Measurements from ENCODE around the gene SLC35E2B. TPM values are rescaled to one million over a fixed set of nuclear protein-coding genes. Genes with fewer than 3 reads are reported as not detected.
"Not testable (repeated sequence)": the region's sequence is repeated elsewhere in the genome, so short reads cannot be mapped to it uniquely, and the experiment has no call there.

SLC35E2B gene
- total and polyA plus RNA-seq, 7 donors, result 9.2 to 23.9 (median 13.1) TPM

DNA sequence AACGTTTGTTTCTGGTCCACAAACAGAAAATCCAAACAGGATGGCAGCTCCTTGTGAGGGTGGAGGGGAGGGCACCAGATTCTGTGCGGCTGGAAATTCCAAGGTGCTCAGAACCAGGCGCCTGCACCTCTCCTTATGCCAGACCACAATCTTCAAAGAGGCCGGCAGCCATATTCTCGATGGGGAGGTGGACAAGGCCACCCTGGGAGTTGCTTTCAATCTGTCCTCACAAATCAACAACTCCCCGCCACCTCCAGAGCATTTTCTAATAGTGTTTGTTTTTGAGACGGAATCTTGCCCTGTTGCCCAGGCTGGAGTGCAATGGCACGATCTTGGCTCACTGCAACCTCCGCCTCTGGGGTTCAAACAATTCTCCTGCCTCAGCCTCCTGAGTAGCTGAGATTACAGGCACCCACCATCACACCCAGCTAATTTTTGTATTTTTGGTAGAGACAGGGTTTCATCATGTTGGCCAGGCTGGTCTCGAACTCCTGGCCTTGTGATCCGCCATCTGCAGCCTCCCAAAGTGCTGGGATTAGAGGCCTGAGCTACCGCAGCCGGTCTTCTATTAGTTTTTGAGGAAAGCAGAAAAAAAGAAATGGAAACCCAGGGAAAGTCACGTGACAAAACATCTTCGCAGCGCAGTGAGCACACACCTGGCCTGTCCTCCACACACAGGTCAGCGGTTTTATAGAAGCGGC is 36.7 kb upstream of the SLC35E2B start:
- H3K27me3 ChIP-seq (ENCODE audit: insufficient read depth in 3 of 3, low read length in 2 of 3); H3K9me3 ChIP-seq; H3K27ac ChIP-seq; ATAC-seq; DNase-seq; H3K4me1 ChIP-seq; H3K4me3 ChIP-seq: not testable (repeated sequence)
- WGBS, 3 donors, result 87 to 94% (median 90%) methylated on average over 9 to 17 of the region's 18 CpGs
- intact Hi-C loops (cut with DNase I), result loop anchor here in 1 of 2 donors (1.0 kb wide), 1 partner anchor 64 kb away; no protein-coding TSS in a partner anchor
- peaks cover 0 to 40% of the 10 kb centered on the region in 2 donors for H3K36me3 ChIP-seq (ENCODE audit: insufficient read depth in 1 of 2, low read depth in 1 of 2)

DNA sequence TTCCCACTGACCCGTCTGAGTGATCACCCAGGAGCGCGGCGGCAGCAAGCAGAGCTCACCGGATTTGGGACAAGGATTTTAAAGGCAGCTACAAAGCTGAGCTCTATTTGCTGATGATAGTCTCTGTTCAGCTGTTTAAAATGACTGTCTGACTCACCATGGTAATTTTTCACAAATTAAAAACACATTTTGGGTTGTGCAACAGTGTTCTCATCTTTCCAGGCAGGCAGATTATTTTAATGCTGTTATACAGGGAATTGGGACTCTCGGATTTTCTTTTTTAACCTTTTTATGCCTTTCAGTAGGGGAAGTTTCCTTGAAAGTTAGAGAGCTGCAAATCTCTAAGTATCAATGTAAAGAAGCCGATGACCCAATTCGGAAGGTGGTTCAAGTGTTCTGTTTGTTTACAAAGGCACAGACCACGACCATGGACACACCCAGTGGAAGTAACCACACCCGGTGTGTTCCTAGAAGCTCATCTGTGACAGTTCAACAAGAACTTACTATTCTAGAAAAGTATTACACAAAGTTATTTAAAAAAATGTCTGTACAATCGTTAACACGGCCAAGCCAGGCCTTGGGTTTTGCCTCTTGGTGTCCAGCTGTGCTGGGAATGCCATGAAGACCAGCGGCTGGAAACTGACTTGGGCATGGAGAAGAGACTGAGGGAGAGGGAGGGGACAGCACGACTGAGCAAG is 35.9 kb upstream of the SLC35E2B start:
- peak in 1 of 4 donors; percentile 38 for ATAC-seq
- Histone ChIP-seq H3K27ac (peak overlapping the region; percentile 62), H3K36me3 (ENCODE audit: insufficient read depth in 1 of 2, low read depth in 1 of 2) (peaks cover 0 to 32% of the 10 kb centered on the region in 2 donors)
- H3K27me3 ChIP-seq (ENCODE audit: insufficient read depth in 3 of 3, low read length in 2 of 3); H3K4me1 ChIP-seq; H3K9me3 ChIP-seq; H3K4me3 ChIP-seq; DNase-seq: not testable (repeated sequence)
- WGBS, 3 donors, result 43 to 67% (median 47%) methylated on average over 7 to 14 of the region's 14 CpGs
- intact Hi-C loops (cut with DNase I), result loop anchor here in 1 of 2 donors (1.0 kb wide), 1 partner anchor 63 kb away; no protein-coding TSS in a partner anchor

DNA sequence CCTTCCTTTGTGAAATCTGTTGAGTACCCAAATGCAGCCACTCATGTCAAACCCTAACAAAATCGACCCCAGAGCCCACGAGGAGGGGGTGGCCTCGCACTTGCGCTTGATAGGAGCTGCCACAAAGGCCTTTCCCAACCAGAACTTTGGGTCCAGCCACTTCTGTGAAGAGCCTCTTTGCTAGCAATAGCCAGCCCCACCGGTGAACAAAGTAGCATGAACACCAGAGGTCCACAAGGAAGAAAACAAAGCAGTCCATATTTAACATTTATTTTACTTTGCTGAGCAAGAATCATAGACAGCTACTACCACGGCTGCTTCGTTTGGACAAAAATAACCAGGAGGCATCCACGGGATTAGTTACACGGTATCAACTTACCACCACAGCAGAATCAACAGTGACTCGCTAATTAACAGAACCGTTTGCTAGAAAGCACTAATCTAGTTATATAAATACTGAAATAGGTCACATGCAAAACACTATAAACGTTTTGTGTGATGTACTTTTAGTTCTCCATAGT is 34.6 kb upstream of the SLC35E2B start:
- Histone ChIP-seq H3K36me3 (ENCODE audit: insufficient read depth in 1 of 2, low read depth in 1 of 2) (peaks cover 0 to 19% of the 10 kb centered on the region in 2 donors), H3K27ac (peak overlapping the region; percentile 76)
- 24 to 44% (median 44%) methylated on average over 6 to 11 of the region's 12 CpGs for WGBS, 3 donors
- H3K9me3 ChIP-seq; H3K4me3 ChIP-seq; intact Hi-C loops (cut with DNase I); H3K4me1 ChIP-seq; H3K27me3 ChIP-seq (ENCODE audit: insufficient read depth in 3 of 3, low read length in 2 of 3); DNase-seq: not testable (repeated sequence)
- ATAC-seq, result peak in 2 of 4 donors; percentile 55 to 59

- ATAC-seq; DNase-seq; H3K27me3 ChIP-seq (ENCODE audit: insufficient read depth in 3 of 3, low read length in 2 of 3); H3K9me3 ChIP-seq; intact Hi-C loops (cut with DNase I); H3K4me3 ChIP-seq: not testable (repeated sequence)
- peak overlapping the region; percentile 76 for H3K27ac ChIP-seq
- H3K4me1 ChIP-seq, result peaks cover 12% of the 10 kb centered on the region
- peaks cover 0 to 18% of the 10 kb centered on the region in 2 donors for H3K36me3 ChIP-seq (ENCODE audit: insufficient read depth in 1 of 2, low read depth in 1 of 2)
- 94 to 97% (median 94%) methylated on average over 15 to 17 of the region's 17 CpGs for WGBS, 3 donors
Measured at GRCh38 chr1:1726088-1726487, 33.5 kb upstream of the SLC35E2B start.

DNA sequence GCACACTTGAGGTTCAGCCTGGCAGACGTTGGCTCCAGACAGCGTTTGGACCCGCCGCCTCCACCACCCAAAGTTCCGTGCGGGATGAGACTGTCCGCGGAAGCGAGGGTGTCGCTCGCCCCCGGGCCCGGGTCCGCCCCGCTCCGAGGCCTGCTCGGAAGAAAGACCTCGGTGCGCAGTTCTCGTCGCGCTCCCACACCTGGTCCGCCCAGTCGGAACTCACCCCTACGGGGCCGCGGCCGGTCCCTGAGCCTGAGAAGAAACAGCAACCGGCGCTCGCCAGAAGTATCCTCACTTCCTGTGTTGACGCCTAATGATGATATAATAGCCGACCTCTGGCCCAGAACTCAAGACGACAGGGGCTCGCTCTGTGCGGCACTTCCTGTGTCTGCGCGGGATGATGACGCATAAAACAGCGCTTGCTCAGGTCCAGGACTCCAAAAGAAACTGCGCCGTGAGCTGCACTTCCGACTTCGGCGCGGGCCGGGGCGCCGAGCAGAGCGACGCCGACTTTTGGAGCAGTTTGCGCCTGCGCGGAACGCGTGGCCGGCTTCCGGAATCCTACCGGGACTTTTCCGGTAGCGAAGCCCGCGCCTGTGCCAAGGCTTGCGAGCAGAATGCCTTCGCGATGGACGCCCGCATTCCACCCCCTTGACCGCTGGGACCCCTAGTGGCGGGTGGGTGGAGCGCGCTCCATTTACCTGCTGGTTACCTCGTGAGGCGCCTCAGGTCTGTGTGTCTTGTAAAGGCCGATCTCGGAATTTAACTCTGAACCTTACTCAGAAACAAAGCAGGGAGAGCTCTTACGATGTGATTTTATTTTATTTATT is 31.7 kb upstream of the SLC35E2B start, which contains the start of gene CDK11A:
TSS of gene CDK11A (minus strand) at position 323 of the 830 bp plus-strand sequence. CDS start 1,539 bp downstream, outside the sequence.
- Histone ChIP-seq H3K4me1 (peaks cover 12% of the 10 kb centered on the region), H3K36me3 (ENCODE audit: insufficient read depth in 1 of 2, low read depth in 1 of 2) (peaks cover 0 to 26% of the 10 kb centered on the region in 2 donors), H3K4me3 (peak within 1 kb of the TSS; percentile 75), H3K27ac (peak within 1 kb of the TSS; percentile 93)
- ATAC-seq (peak; percentile 90 to 94 (median 92)), DNase-seq (peak; percentile 99 to 100)
- H3K9me3 ChIP-seq; intact Hi-C loops (cut with DNase I); H3K27me3 ChIP-seq (ENCODE audit: insufficient read depth in 3 of 3, low read length in 2 of 3): not testable (repeated sequence)
- WGBS, 3 donors, result 0 to 1% (median 1%) methylated on average over 12 to 59 of the region's 78 CpGs
- TF ChIP-seq, protein P1, sequence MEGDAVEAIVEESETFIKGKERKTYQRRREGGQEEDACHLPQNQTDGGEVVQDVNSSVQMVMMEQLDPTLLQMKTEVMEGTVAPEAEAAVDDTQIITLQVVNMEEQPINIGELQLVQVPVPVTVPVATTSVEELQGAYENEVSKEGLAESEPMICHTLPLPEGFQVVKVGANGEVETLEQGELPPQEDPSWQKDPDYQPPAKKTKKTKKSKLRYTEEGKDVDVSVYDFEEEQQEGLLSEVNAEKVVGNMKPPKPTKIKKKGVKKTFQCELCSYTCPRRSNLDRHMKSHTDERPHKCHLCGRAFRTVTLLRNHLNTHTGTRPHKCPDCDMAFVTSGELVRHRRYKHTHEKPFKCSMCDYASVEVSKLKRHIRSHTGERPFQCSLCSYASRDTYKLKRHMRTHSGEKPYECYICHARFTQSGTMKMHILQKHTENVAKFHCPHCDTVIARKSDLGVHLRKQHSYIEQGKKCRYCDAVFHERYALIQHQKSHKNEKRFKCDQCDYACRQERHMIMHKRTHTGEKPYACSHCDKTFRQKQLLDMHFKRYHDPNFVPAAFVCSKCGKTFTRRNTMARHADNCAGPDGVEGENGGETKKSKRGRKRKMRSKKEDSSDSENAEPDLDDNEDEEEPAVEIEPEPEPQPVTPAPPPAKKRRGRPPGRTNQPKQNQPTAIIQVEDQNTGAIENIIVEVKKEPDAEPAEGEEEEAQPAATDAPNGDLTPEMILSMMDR (IDR thresholded peaks at IDR 0.05), result peak; percentile 36

DNA sequence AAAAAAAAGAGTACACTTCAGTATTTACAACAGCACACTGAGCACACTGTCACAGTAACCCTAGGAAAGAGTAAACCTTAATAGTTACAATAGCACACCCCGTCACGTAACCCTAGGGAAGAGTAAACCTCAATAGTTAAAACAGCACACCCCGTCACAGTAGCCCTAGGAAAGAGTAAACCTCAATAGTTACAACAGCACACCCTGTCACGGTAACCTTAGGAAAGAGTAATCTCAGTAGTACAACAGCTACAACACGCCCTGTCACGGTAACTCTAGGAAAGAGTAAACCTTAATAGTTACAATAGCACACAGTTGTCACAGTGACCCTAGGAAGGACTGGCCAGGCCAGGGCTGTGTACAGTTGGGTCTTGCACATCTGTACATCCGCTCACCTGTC is 28.6 kb upstream of the SLC35E2B start:
- Histone ChIP-seq H3K27ac (no peak overlapping the region), H3K9me3 (no peaks in the 10 kb centered on the region), H3K36me3 (ENCODE audit: insufficient read depth in 1 of 2, low read depth in 1 of 2) (peaks cover 3 to 45% of the 10 kb centered on the region in 2 donors), H3K4me1 (peaks cover 2% of the 10 kb centered on the region), H3K27me3 (ENCODE audit: insufficient read depth in 3 of 3, low read length in 2 of 3) (no peaks in the 10 kb centered on the region), H3K4me3 (no peak overlapping the region)
- TF ChIP-seq, protein P1 (IDR thresholded peaks at IDR 0.05), result no peak
- ATAC-seq, result no peak
- WGBS, 3 donors, result 81 to 95% (median 84%) methylated on average over 6 to 7 of the region's 7 CpGs
- no peak for DNase-seq
- intact Hi-C loops (cut with DNase I), result no loop called here

GRCh38 chr1:1715109-1715883 is 22.7 kb upstream of the SLC35E2B start:
- DNase-seq; ATAC-seq; H3K4me1 ChIP-seq; H3K9me3 ChIP-seq; H3K4me3 ChIP-seq; H3K27ac ChIP-seq; intact Hi-C loops (cut with DNase I); H3K27me3 ChIP-seq (ENCODE audit: insufficient read depth in 3 of 3, low read length in 2 of 3): not testable (repeated sequence)
- 85 to 90% (median 88%) methylated on average over 9 to 15 of the region's 18 CpGs for WGBS, 3 donors
- peaks cover 3 to 35% of the 10 kb centered on the region in 2 donors for H3K36me3 ChIP-seq (ENCODE audit: insufficient read depth in 1 of 2, low read depth in 1 of 2)

DNA sequence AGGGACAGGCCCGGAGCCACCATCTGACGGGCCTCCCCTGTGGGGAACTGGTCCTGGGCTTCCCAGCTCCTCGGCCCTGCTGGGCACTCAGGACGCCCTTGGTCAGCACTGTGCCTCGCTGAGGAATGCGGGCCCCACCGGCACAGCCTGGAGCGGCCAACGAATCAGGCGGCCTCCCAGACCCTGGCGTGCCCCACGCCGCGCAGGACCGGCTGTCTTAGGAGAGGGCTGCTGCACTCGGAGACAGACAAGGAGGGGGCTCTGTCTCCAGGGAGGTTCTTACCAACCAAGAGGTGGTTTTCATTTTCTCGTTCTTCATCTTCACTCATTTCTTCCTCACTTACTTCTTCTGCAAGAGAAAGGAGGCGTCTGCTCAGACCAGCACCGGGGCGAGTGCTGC is 15.3 kb upstream of the SLC35E2B start:
- WGBS, 3 donors, result 94 to 100% methylated on average over 2 to 16 of the region's 20 CpGs; no CpG with 5 or more reads in 1 of the 3 donors

More for the DNA sequence above, 15.3 kb upstream of the SLC35E2B start:
- H3K36me3 ChIP-seq (ENCODE audit: insufficient read depth in 1 of 2, low read depth in 1 of 2), result peaks cover 0 to 25% of the 10 kb centered on the region in 2 donors
- H3K4me3 ChIP-seq; intact Hi-C loops (cut with DNase I); H3K27me3 ChIP-seq (ENCODE audit: insufficient read depth in 3 of 3, low read length in 2 of 3); ATAC-seq; H3K9me3 ChIP-seq; DNase-seq; H3K27ac ChIP-seq; H3K4me1 ChIP-seq: not testable (repeated sequence)
